T-helper 1 cell treated with Interleukin-12 subunit alpha and Interleukin-12 subunit beta and Interleukin-4 antibody, amounts not matched to agents 30 μg/mL and 1 μg/mL, for 36 hours (primary cell): ENCODE results near the gene PRKCE.
A peak's percentile ranks its signal among the peaks of the same experiment; 100 is the strongest.

Source experiments
- H3K27ac Mint-ChIP-seq: one replicate; pipeline ENCODE4 v1.8.0; 2021; ENCODE audit warnings: mild to moderate bottlenecking, mixed read lengths
- H3K27me3 Mint-ChIP-seq: one replicate; pipeline ENCODE4 v1.8.0; 2021; ENCODE audit warnings: low read depth, mixed read lengths
- H3K36me3 Mint-ChIP-seq: one replicate; pipeline ENCODE4 v1.8.0; 2021; ENCODE audit warnings: low read depth, mixed read lengths
- H3K4me1 Mint-ChIP-seq: one replicate; pipeline ENCODE4 v1.8.0; 2021; ENCODE audit warnings: low read depth, mixed read lengths
- H3K4me3 Mint-ChIP-seq: one replicate; pipeline ENCODE4 v1.8.0; 2021; ENCODE audit warnings: mild to moderate bottlenecking, moderate library complexity, mixed read lengths
- H3K9me3 Mint-ChIP-seq: one replicate; pipeline ENCODE4 v1.8.0; 2021; ENCODE audit warnings: mixed read lengths

The PRKCE gene

GRCh38 chr2:45892425-45892745, 240.9 kb downstream of the PRKCE start:
- Mint-ChIP-seq H3K27ac (no peak overlapping the region), H3K4me1 (peaks cover 16% of the 10 kb centered on the region), H3K27me3 (no peaks in the 10 kb centered on the region), H3K9me3 (no peaks in the 10 kb centered on the region), H3K36me3 (peaks cover 2% of the 10 kb centered on the region), H3K4me3 (no peak overlapping the region)

- Mint-ChIP-seq H3K36me3 (peaks cover 2% of the 10 kb centered on the region), H3K4me3 (no peak overlapping the region), H3K4me1 (peaks cover 16% of the 10 kb centered on the region), H3K27me3 (no peaks in the 10 kb centered on the region), H3K9me3 (no peaks in the 10 kb centered on the region), H3K27ac (no peak overlapping the region)
Observed at GRCh38 chr2:45892757-45893156, 241.3 kb downstream of the PRKCE start.

- Mint-ChIP-seq H3K27me3 (no peaks in the 10 kb centered on the region), H3K36me3 (peaks cover 2% of the 10 kb centered on the region), H3K4me3 (no peak overlapping the region), H3K27ac (no peak overlapping the region), H3K9me3 (no peaks in the 10 kb centered on the region), H3K4me1 (peaks cover 16% of the 10 kb centered on the region)
Observed at GRCh38 chr2:45894211-45894610, 242.7 kb downstream of the PRKCE start.

- Mint-ChIP-seq H3K27me3 (no peaks in the 10 kb centered on the region), H3K4me3 (no peak overlapping the region), H3K9me3 (no peaks in the 10 kb centered on the region), H3K36me3 (peaks cover 2% of the 10 kb centered on the region), H3K4me1 (peaks cover 12% of the 10 kb centered on the region), H3K27ac (no peak overlapping the region)
Observed at GRCh38 chr2:45895241-45895861, 243.9 kb downstream of the PRKCE start.

- H3K9me3 Mint-ChIP-seq = no peaks in the 10 kb centered on the region
- H3K27me3 Mint-ChIP-seq = no peaks in the 10 kb centered on the region
- peaks cover 2% of the 10 kb centered on the region for H3K36me3 Mint-ChIP-seq
- H3K4me1 Mint-ChIP-seq = peaks cover 7% of the 10 kb centered on the region
- no peak overlapping the region for H3K27ac Mint-ChIP-seq
- no peak overlapping the region for H3K4me3 Mint-ChIP-seq
Observed at GRCh38 chr2:45896311-45896710, 244.8 kb downstream of the PRKCE start.

- Mint-ChIP-seq H3K27ac (no peak overlapping the region), H3K27me3 (no peaks in the 10 kb centered on the region), H3K4me3 (no peak overlapping the region), H3K4me1 (peaks cover 3% of the 10 kb centered on the region), H3K36me3 (no peaks in the 10 kb centered on the region), H3K9me3 (no peaks in the 10 kb centered on the region)
Observed at GRCh38 chr2:45897842-45898241, 246.4 kb downstream of the PRKCE start.

- H3K27me3 Mint-ChIP-seq = no peaks in the 10 kb centered on the region
- no peak overlapping the region for H3K27ac Mint-ChIP-seq
- H3K4me1 Mint-ChIP-seq = peaks cover 4% of the 10 kb centered on the region
- no peak overlapping the region for H3K4me3 Mint-ChIP-seq
- no peaks in the 10 kb centered on the region for H3K36me3 Mint-ChIP-seq
- no peaks in the 10 kb centered on the region for H3K9me3 Mint-ChIP-seq
Observed at GRCh38 chr2:45898819-45899218, 247.3 kb downstream of the PRKCE start.

- no peaks in the 10 kb centered on the region for H3K27me3 Mint-ChIP-seq
- no peaks in the 10 kb centered on the region for H3K9me3 Mint-ChIP-seq
- H3K27ac Mint-ChIP-seq = no peak overlapping the region
- H3K4me3 Mint-ChIP-seq = no peak overlapping the region
- H3K36me3 Mint-ChIP-seq = no peaks in the 10 kb centered on the region
- peaks cover 6% of the 10 kb centered on the region for H3K4me1 Mint-ChIP-seq
Observed at GRCh38 chr2:45899926-45900325, 248.5 kb downstream of the PRKCE start.

GRCh38 chr2:45901468-45902032, 250.1 kb downstream of the PRKCE start:
- Mint-ChIP-seq H3K27me3 (no peaks in the 10 kb centered on the region), H3K4me1 (peaks cover 6% of the 10 kb centered on the region), H3K36me3 (no peaks in the 10 kb centered on the region), H3K4me3 (no peak overlapping the region), H3K9me3 (no peaks in the 10 kb centered on the region), H3K27ac (no peak overlapping the region)

GRCh38 chr2:45902380-45902779, 250.9 kb downstream of the PRKCE start:
- H3K4me1 Mint-ChIP-seq = peaks cover 6% of the 10 kb centered on the region
- no peak overlapping the region for H3K4me3 Mint-ChIP-seq
- H3K9me3 Mint-ChIP-seq = no peaks in the 10 kb centered on the region
- no peak overlapping the region for H3K27ac Mint-ChIP-seq
- no peaks in the 10 kb centered on the region for H3K27me3 Mint-ChIP-seq
- H3K36me3 Mint-ChIP-seq = no peaks in the 10 kb centered on the region

GRCh38 chr2:45902781-45903375, 251.4 kb downstream of the PRKCE start:
- peaks cover 5% of the 10 kb centered on the region for H3K4me1 Mint-ChIP-seq
- H3K4me3 Mint-ChIP-seq = no peak overlapping the region
- H3K36me3 Mint-ChIP-seq = no peaks in the 10 kb centered on the region
- H3K27me3 Mint-ChIP-seq = no peaks in the 10 kb centered on the region
- no peak overlapping the region for H3K27ac Mint-ChIP-seq
- H3K9me3 Mint-ChIP-seq = no peaks in the 10 kb centered on the region

GRCh38 chr2:45904267-45904945, 252.9 kb downstream of the PRKCE start:
- H3K27me3 Mint-ChIP-seq = no peaks in the 10 kb centered on the region
- H3K36me3 Mint-ChIP-seq = no peaks in the 10 kb centered on the region
- H3K9me3 Mint-ChIP-seq = no peaks in the 10 kb centered on the region
- H3K4me3 Mint-ChIP-seq = peak overlapping the region; percentile 34
- H3K27ac Mint-ChIP-seq = no peak overlapping the region
- H3K4me1 Mint-ChIP-seq = peaks cover 3% of the 10 kb centered on the region

- Mint-ChIP-seq H3K4me3 (no peak overlapping the region), H3K27me3 (no peaks in the 10 kb centered on the region), H3K27ac (no peak overlapping the region), H3K9me3 (no peaks in the 10 kb centered on the region), H3K36me3 (no peaks in the 10 kb centered on the region), H3K4me1 (peaks cover 6% of the 10 kb centered on the region)
Observed at GRCh38 chr2:45904946-45905631, 253.6 kb downstream of the PRKCE start.

GRCh38 chr2:45905632-45905958, 254.1 kb downstream of the PRKCE start:
- Mint-ChIP-seq H3K4me3 (no peak overlapping the region), H3K36me3 (no peaks in the 10 kb centered on the region), H3K27ac (no peak overlapping the region), H3K4me1 (peaks cover 6% of the 10 kb centered on the region), H3K27me3 (no peaks in the 10 kb centered on the region), H3K9me3 (no peaks in the 10 kb centered on the region)

- no peaks in the 10 kb centered on the region for H3K9me3 Mint-ChIP-seq
- no peak overlapping the region for H3K27ac Mint-ChIP-seq
- peaks cover 6% of the 10 kb centered on the region for H3K4me1 Mint-ChIP-seq
- no peaks in the 10 kb centered on the region for H3K36me3 Mint-ChIP-seq
- no peaks in the 10 kb centered on the region for H3K27me3 Mint-ChIP-seq
- no peak overlapping the region for H3K4me3 Mint-ChIP-seq
Observed at GRCh38 chr2:45907592-45907991, 256.1 kb downstream of the PRKCE start.
